GM12801 (cell line): ENCODE measurements around the gene CFAP70.

ENCODE experiments used
- CTCF ChIP-seq: IDR thresholded peaks from one replicate; pipeline ENCODE4 v1.5.1; 2011; ENCODE audit warnings: control low read depth; ENCODE audit not compliant: insufficient read length; ENCODE audit errors: extremely low read depth

Gene CFAP70

GRCh38 chr10:73399063-73399462, 40.4 kb upstream of the CFAP70 start:
- no peak for TF ChIP-seq CTCF

GRCh38 chr10:73398024-73398423, 39.4 kb upstream of the CFAP70 start:
- no peak for TF ChIP-seq CTCF

- no peak for TF ChIP-seq CTCF
These were observed 29.6 kb upstream of the CFAP70 start for GRCh38 chr10:73388228-73388627.

GRCh38 chr10:73386583-73386982, 27.9 kb upstream of the CFAP70 start:
- TF ChIP-seq CTCF: no peak

- no peak for TF ChIP-seq CTCF
These were observed 20.5 kb upstream of the CFAP70 start for GRCh38 chr10:73379064-73379748.

- no peak for TF ChIP-seq CTCF
These were observed 18.0 kb upstream of the CFAP70 start for GRCh38 chr10:73376679-73377078.

- no peak for TF ChIP-seq CTCF
These were observed 9.6 kb upstream of the CFAP70 start for GRCh38 chr10:73368238-73368637.
